IMR-90 (cell line): ENCODE results near the gene CD8A. TPM values are rescaled to one million over a fixed set of nuclear protein-coding genes. Genes with fewer than 3 reads are reported as not detected.

ENCODE experiments used
- ATAC-seq: fragments of 200-7000 bp; cut with Tn5 transposase; 2 replicates; pipeline ENCODE4 v1.9.1; 2020; ENCODE audit warnings: low read depth, mild to moderate bottlenecking, moderate library complexity
- BruUV-seq: library from RNA; stranded (reverse); fragments of 400-500 nt; replicated peaks from 2 replicates; lab custom pipeline; 2021; lab: Mats Ljungman, UMichigan
- CTCF ChIA-PET: fragments of 300-600 bp; formaldehyde crosslinking; extraction: SDS; loops from one replicate; lab custom pipeline; 2021; ENCODE audit warnings: antibody characterized with exemption; lab: Yijun Ruan, JAX
- POLR2A ChIA-PET: fragments of 300-600 bp; sonication (Branson Sonifier 250); formaldehyde crosslinking; loops from one replicate; lab custom pipeline; 2022; ENCODE audit warnings: antibody characterized with exemption; ENCODE audit not compliant: unreplicated experiment; lab: Charles Lee
- DNase-seq: peaks from one replicate; pipeline ENCODE4 v3.0.0; 2013
- H2AFZ ChIP-seq: replicated peaks from 2 replicates; pipeline ENCODE3; 2013; ENCODE audit warnings: low read length, mild to moderate bottlenecking; ENCODE audit not compliant: poor library complexity
- H2AK5ac ChIP-seq: 2 replicates; pipeline ENCODE4 v1.6.1; 2013; ENCODE audit warnings: low read depth, low read length, inconsistent platforms
- H2AK9ac ChIP-seq: replicated peaks from 2 replicates; pipeline ENCODE3; 2013; ENCODE audit warnings: mild to moderate bottlenecking, low read depth, low read length, moderate library complexity; ENCODE audit not compliant: poor library complexity
- H2BK120ac ChIP-seq: 2 replicates; pipeline ENCODE4 v1.6.1; 2013; ENCODE audit warnings: low read depth, low read length, inconsistent platforms
- H2BK15ac ChIP-seq: 3 replicates; pipeline ENCODE4 v1.6.1; 2013; ENCODE audit warnings: low read depth, low read length, inconsistent platforms
- H2BK20ac ChIP-seq: 2 replicates; pipeline ENCODE4 v1.6.1; 2013; ENCODE audit warnings: low read depth, mild to moderate bottlenecking, inconsistent platforms, low read length, moderate library complexity
- H2BK5ac ChIP-seq: 2 replicates; pipeline ENCODE4 v1.6.1; 2013; ENCODE audit warnings: mild to moderate bottlenecking, low read depth, low read length, inconsistent platforms; ENCODE audit not compliant: poor library complexity, severe bottlenecking
- H3K14ac ChIP-seq: replicated peaks from 2 replicates; pipeline ENCODE4 v1.6.1; 2013; ENCODE audit warnings: low read depth, low read length, inconsistent platforms
- H3K18ac ChIP-seq: 2 replicates; pipeline ENCODE4 v1.6.1; 2013; ENCODE audit warnings: low read depth, low read length, control low read depth
- H3K23ac ChIP-seq: 2 replicates; pipeline ENCODE4 v1.6.1; 2013; ENCODE audit warnings: low read depth, low read length, inconsistent platforms
- H3K27ac ChIP-seq: 2 replicates; pipeline ENCODE4 v1.5.1; 2013; ENCODE audit warnings: mild to moderate bottlenecking, control low read depth, low read length; ENCODE audit not compliant: insufficient read depth
- H3K27me3 ChIP-seq: 2 replicates; pipeline ENCODE4 v1.6.1; 2013; ENCODE audit warnings: low read length; ENCODE audit not compliant: control insufficient read depth, insufficient read depth
- H3K36me3 ChIP-seq: 2 replicates; pipeline ENCODE4 v1.6.1; 2013; ENCODE audit warnings: low read length, mixed read lengths; ENCODE audit not compliant: control insufficient read depth, insufficient read depth
- H3K4ac ChIP-seq: 2 replicates; pipeline ENCODE4 v1.6.1; 2013; ENCODE audit warnings: low read depth, low read length, inconsistent platforms
- H3K4me1 ChIP-seq: 2 replicates; pipeline ENCODE4 v1.6.1; 2013; ENCODE audit warnings: low read length, mixed read lengths; ENCODE audit not compliant: control insufficient read depth, insufficient read depth
- H3K4me2 ChIP-seq: 2 replicates; pipeline ENCODE4 v1.6.1; 2013; ENCODE audit warnings: low read depth, mild to moderate bottlenecking, control low read depth, low read length, moderate library complexity
- H3K4me3 ChIP-seq: 2 replicates; pipeline ENCODE4 v1.5.1; 2013; ENCODE audit warnings: low read depth, mild to moderate bottlenecking, control low read depth, low read length, moderate library complexity; ENCODE audit not compliant: insufficient read depth
- H3K56ac ChIP-seq: 2 replicates; pipeline ENCODE4 v1.6.1; 2013; ENCODE audit warnings: low read length, inconsistent platforms; ENCODE audit not compliant: insufficient read depth; ENCODE audit errors: extremely low read depth
- H3K79me1 ChIP-seq, 2 experiments: 2 replicates each; pipeline ENCODE4 v1.6.1; 2013; ENCODE audit warnings: low read length in 2 of 2, inconsistent platforms in 1 of 2, low read depth in 1 of 2
- H3K9ac ChIP-seq: 2 replicates; pipeline ENCODE4 v1.6.1; 2013; ENCODE audit warnings: low read depth, low read length, control low read depth
- H3K9me1 ChIP-seq: 2 replicates; pipeline ENCODE4 v1.6.1; 2013; ENCODE audit warnings: low read length, inconsistent platforms; ENCODE audit not compliant: insufficient read depth
- H3K9me3 ChIP-seq: 2 replicates; pipeline ENCODE4 v1.6.1; 2013; ENCODE audit warnings: low read length; ENCODE audit not compliant: control insufficient read depth, insufficient read depth
- H4K20me1 ChIP-seq: 2 replicates; pipeline ENCODE4 v1.6.1; 2013; ENCODE audit warnings: low read length, inconsistent platforms; ENCODE audit not compliant: insufficient read depth
- H4K5ac ChIP-seq: 2 replicates; pipeline ENCODE4 v1.6.1; 2013; ENCODE audit warnings: mild to moderate bottlenecking, low read depth, low read length, control low read depth
- H4K8ac ChIP-seq, 2 experiments: 2 replicates each; pipeline ENCODE4 v1.6.1; 2013; ENCODE audit warnings: low read depth in 2 of 2, low read length in 2 of 2, control low read depth in 1 of 2, inconsistent platforms in 1 of 2
- H4K91ac ChIP-seq: 2 replicates; pipeline ENCODE4 v1.6.1; 2013; ENCODE audit warnings: low read depth, low read length, inconsistent platforms; ENCODE audit not compliant: insufficient read depth
- BHLHE40 ChIP-seq: fragments of 150-350 bp; IDR thresholded peaks from 2 replicates; pipeline ENCODE4 v1.6.1; 2016; ENCODE audit warnings: mild to moderate bottlenecking, low read depth, low read length
- CEBPB ChIP-seq: IDR thresholded peaks from 2 replicates; pipeline ENCODE4 v1.6.1; 2012; ENCODE audit warnings: low read depth, low read length, improper control_type of control experiment
- CHD1 ChIP-seq: IDR thresholded peaks from 2 replicates; pipeline ENCODE4 v1.6.1; 2012; ENCODE audit warnings: low read depth, low read length, improper control_type of control experiment
- FOS ChIP-seq: fragments of 150-350 bp; IDR thresholded peaks from 2 replicates; pipeline ENCODE4 v1.6.1; 2016; ENCODE audit warnings: low read depth, low read length
- MAFK ChIP-seq: IDR thresholded peaks from 2 replicates; pipeline ENCODE4 v1.6.1; 2012; ENCODE audit warnings: low read depth, low read length, improper control_type of control experiment
- NFE2L2 ChIP-seq: fragments of 150-350 bp; IDR thresholded peaks from 2 replicates; pipeline ENCODE4 v1.6.1; 2016; ENCODE audit warnings: low read depth, mild to moderate bottlenecking, low read length
- POLR2A ChIP-seq: IDR thresholded peaks from 2 replicates; pipeline ENCODE4 v1.6.1; 2012; ENCODE audit warnings: mild to moderate bottlenecking, low read depth, low read length
- RAD21 ChIP-seq: IDR thresholded peaks from 2 replicates; pipeline ENCODE4 v1.6.1; 2012; ENCODE audit warnings: low read length, improper control_type of control experiment
- RCOR1 ChIP-seq: IDR thresholded peaks from 2 replicates; pipeline ENCODE4 v1.6.1; 2012; ENCODE audit warnings: mild to moderate bottlenecking, low read length, improper control_type of control experiment; ENCODE audit not compliant: insufficient replicate concordance
- RFX5 ChIP-seq: IDR thresholded peaks from 2 replicates; pipeline ENCODE4 v1.8.0; 2012; ENCODE audit warnings: low read depth, mild to moderate bottlenecking, low read length, moderate library complexity
- SMC3 ChIP-seq: fragments of 150-350 bp; IDR thresholded peaks from 2 replicates; pipeline ENCODE4 v1.6.1; 2016; ENCODE audit warnings: low read depth, mild to moderate bottlenecking, antibody characterized with exemption, low read length, moderate library complexity
- USF2 ChIP-seq: fragments of 150-350 bp; IDR thresholded peaks from 2 replicates; pipeline ENCODE4 v1.6.1; 2017; ENCODE audit warnings: mild to moderate bottlenecking, antibody characterized with exemption, low read length, low read depth
- WGBS, 2 experiments: methylation state at CpG; one replicate each; pipeline versions ENCODE4 v1.1.5 to v1.1.7; 2013; ENCODE audit warnings: missing lambda C conversion rate in 2 of 2; ENCODE audit not compliant: insufficient read length in 1 of 2; ENCODE audit errors: extremely low coverage in 2 of 2; 5-methylcytosine and 5-hydroxymethylcytosine counted together
- dilution Hi-C: fragments of 300-500 bp; cut with HindIII; formaldehyde crosslinking; loops from one replicate; pipeline ENCODE4 v1.14.3; 2018; ENCODE audit warnings: low sequenced_read_pairs; ENCODE audit not compliant: unreplicated experiment
- in situ Hi-C: fragments of 300-500 bp; cut with MboI; formaldehyde crosslinking; loops from 3 replicates; pipeline ENCODE4 v1.14.3; 2019; ENCODE audit warnings: low sequenced_read_pairs, inconsistent platforms, mixed read lengths
- intact Hi-C: fragments of 100-400 bp; cut with micrococcal nuclease; formaldehyde crosslinking; loops from 2 replicates; pipeline ENCODE4 v1.10.0; 2022
- polyA plus RNA-seq, 3 experiments: library from polyadenylated mRNA; depleted of rRNA; stranded (reverse); fragments of >200 nt; gene quantifications; 2 replicates each; pipeline ENCODE4 v1.2.3, GENCODE V29; 2012; ENCODE audit warnings: low replicate concordance in 1 of 3
- total RNA-seq: library from RNA; depleted of rRNA; stranded (reverse); fragments of >200 nt; gene quantifications from 2 replicates; pipeline ENCODE4 v1.2.3, GENCODE V29; 2012

Gene CD8A
- total and polyA plus RNA-seq, 2 of the 4 experiments (the other 2 are of a cell fraction) = not detected

GRCh38 chr2:86750240-86750839 lies 40.4 kb downstream of the CD8A start:
- ATAC-seq (no peak), DNase-seq (no peak)
- Histone ChIP-seq H4K5ac (no peak overlapping the region), H3K27me3 (no peaks in the 10 kb centered on the region), H3K36me3 (peaks cover 3% of the 10 kb centered on the region; the same call in 1 of the 2 replicates), H3K4ac (no peak overlapping the region), H4K20me1 (no peaks in the 10 kb centered on the region; the same call in 1 of the 2 replicates), H3K23ac (no peak overlapping the region), H4K91ac (no peak overlapping the region), H2AFZ (no peak overlapping the region), H3K4me3 (no peak overlapping the region), H2BK5ac (no peak overlapping the region), H4K8ac (no peak overlapping the region), H3K9ac (no peak overlapping the region), H2BK20ac (no peak overlapping the region), H3K9me1 (no peaks in the 10 kb centered on the region), H3K56ac (no peak overlapping the region), H3K18ac (no peak overlapping the region), H3K14ac (no peak overlapping the region), H2BK120ac (no peak overlapping the region), H3K27ac (no peak overlapping the region), H2AK9ac (no peak overlapping the region), H2AK5ac (no peak overlapping the region), H3K4me1 (no peaks in the 10 kb centered on the region), H3K79me1 (peaks cover 6 to 8% of the 10 kb centered on the region in 2 experiments; a peak in 2 of 4 replicates), H3K9me3 (no peaks in the 10 kb centered on the region; the same call in 1 of the 2 replicates), H2BK15ac (no peak overlapping the region), H3K4me2 (no peak overlapping the region)
- in situ Hi-C loops = no loop called here
- POLR2A ChIA-PET = no interaction called here
- BruUV-seq = no TSS peak
- dilution Hi-C loops = no loop called here
- TF ChIP-seq NFE2L2 (no peak), FOS (no peak), POLR2A (no peak), CHD1 (no peak), RAD21 (no peak), BHLHE40 (no peak), CEBPB (no peak), USF2 (no peak), SMC3 (no peak), MAFK (no peak), RFX5 (no peak), RCOR1 (no peak)
- CTCF ChIA-PET = no interaction called here
- WGBS, 2 experiments = no CpG with 5 or more reads among the region's 3 CpGs
- intact Hi-C loops = no loop called here
